SH-SY5Y (cell line): ENCODE results near the gene LSM2.

Experiments
- GATA2 ChIP-seq: IDR thresholded peaks from 2 replicates; pipeline ENCODE4 v1.6.1; 2011; ENCODE audit warnings: mild to moderate bottlenecking, low read depth, low read length
- GATA3 ChIP-seq: IDR thresholded peaks from 2 replicates; pipeline ENCODE4 v1.6.1; 2011; ENCODE audit warnings: low read depth, mild to moderate bottlenecking, low read length, moderate library complexity

GRCh38 chr6:31792761-31793171 is 14.0 kb downstream of the LSM2 start:
- TF ChIP-seq GATA3 (no peak), GATA2 (no peak)
